ENCODE data around the gene ARL4A. TPM values are rescaled to one million over a fixed set of nuclear protein-coding genes. Genes with fewer than 3 reads are reported as not detected.

Gene ARL4A
- polyA plus RNA-seq, 1 donor (not counting 4 experiments of a cell fraction or from before 2014, with no cell fraction given) = 17.1 TPM

DNA sequence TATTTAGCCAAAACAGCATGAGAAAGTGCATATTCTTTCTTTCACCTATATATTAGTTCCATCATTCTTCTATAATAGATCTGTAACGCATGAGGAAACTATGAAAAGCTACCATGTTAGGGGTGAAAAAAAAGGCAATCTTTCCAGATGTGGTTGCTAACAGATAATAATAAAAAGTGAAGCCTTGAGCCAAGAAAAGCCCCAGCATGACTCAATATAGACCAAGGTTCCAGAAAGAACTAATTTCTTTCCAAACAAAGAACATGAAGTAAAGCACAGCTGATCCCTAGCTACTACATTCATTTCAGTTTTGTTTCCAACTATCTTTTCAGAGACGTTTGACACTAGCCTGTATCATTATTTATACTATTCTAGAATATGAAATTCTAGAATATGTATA is 16.4 kb downstream of the ARL4A start:
- no peak for DNase-seq (ENCODE audit: low read depth, low spot score)

DNA sequence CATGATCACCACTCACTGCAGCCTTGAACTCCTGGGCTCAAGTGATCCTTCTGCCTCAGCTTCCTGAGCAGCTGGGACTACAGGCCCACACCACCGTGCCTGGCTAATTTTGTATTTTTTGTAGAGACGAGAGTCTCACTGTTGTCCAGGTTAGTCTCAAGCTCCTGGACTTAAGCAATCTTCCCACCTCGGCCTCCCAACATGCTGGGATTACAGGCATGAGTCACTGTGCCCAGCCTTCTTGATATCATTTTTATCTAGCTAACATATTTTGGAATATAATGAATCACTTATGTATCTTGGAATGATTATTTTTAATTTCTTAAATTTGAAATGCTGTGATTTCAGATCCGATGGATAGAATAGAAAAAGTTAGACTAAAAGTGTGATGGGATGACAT is 18.4 kb downstream of the ARL4A start:
- Histone ChIP-seq H2AFZ (ENCODE audit: control insufficient read depth, low read length) (no peak overlapping the region), H3K27ac (ENCODE audit: control insufficient read depth, insufficient read depth, low read length) (no peak overlapping the region), H3K9me3 (ENCODE audit: control insufficient read depth, low read depth, low read length) (no peaks in the 10 kb centered on the region), H3K9me1 (ENCODE audit: control insufficient read depth, extremely low read depth, insufficient read depth, low read length) (no peaks in the 10 kb centered on the region), H3K4me1 (ENCODE audit: control insufficient read depth, extremely low read depth, insufficient read depth, low read length) (peaks cover 29% of the 10 kb centered on the region), H3K9ac (ENCODE audit: control insufficient read depth, extremely low read depth, insufficient read depth, low read length) (no peak overlapping the region), H3K27me3 (ENCODE audit: control insufficient read depth, extremely low read depth, insufficient read depth, low read length) (no peaks in the 10 kb centered on the region), H3K4me2 (ENCODE audit: control insufficient read depth, extremely low read depth, insufficient read depth, low read depth, low read length) (no peak overlapping the region), H4K20me1 (ENCODE audit: control insufficient read depth, extremely low read depth, insufficient read depth, low read length) (no peaks in the 10 kb centered on the region), H3K36me3 (ENCODE audit: control insufficient read depth in 2 of 2, extremely low read depth in 1 of 2, insufficient read depth in 2 of 2, low read length in 2 of 2) (no peaks in the 10 kb centered on the region), H3K4me3 (ENCODE audit: control insufficient read depth in 2 of 3, extremely low read depth in 1 of 3, insufficient read depth in 2 of 3, low read depth in 1 of 3, low read length in 3 of 3) (no peak overlapping the region), H3K79me2 (ENCODE audit: control insufficient read depth, insufficient read depth, low read length) (no peaks in the 10 kb centered on the region)
- TF ChIP-seq EZH2 (IDR thresholded peaks at IDR 0.05; ENCODE audit: low read length) = no peak
- TF ChIP-seq, protein P1, sequence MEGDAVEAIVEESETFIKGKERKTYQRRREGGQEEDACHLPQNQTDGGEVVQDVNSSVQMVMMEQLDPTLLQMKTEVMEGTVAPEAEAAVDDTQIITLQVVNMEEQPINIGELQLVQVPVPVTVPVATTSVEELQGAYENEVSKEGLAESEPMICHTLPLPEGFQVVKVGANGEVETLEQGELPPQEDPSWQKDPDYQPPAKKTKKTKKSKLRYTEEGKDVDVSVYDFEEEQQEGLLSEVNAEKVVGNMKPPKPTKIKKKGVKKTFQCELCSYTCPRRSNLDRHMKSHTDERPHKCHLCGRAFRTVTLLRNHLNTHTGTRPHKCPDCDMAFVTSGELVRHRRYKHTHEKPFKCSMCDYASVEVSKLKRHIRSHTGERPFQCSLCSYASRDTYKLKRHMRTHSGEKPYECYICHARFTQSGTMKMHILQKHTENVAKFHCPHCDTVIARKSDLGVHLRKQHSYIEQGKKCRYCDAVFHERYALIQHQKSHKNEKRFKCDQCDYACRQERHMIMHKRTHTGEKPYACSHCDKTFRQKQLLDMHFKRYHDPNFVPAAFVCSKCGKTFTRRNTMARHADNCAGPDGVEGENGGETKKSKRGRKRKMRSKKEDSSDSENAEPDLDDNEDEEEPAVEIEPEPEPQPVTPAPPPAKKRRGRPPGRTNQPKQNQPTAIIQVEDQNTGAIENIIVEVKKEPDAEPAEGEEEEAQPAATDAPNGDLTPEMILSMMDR (optimal IDR thresholded peaks at IDR 0.05 in 1 of 3, IDR thresholded peaks at IDR 0.05 in 1 of 3, conservative IDR thresholded peaks at IDR 0.05 in 1 of 3; ENCODE audit: extremely low read depth in 1 of 3, insufficient read depth in 2 of 3, low read length in 3 of 3) = no peak
- dilution Hi-C loops (cut with MboI; ENCODE audit: extremely low pct_ligation_motif_present, low sequenced_read_pairs) = no loop called here
- no peak for DNase-seq (ENCODE audit: low read depth, low spot score)
- FAIRE-seq = no peak

More for the DNA sequence above, 16.4 kb downstream of the ARL4A start:
- Histone ChIP-seq H3K9me3 (ENCODE audit: control insufficient read depth, low read depth, low read length) (no peaks in the 10 kb centered on the region), H3K9ac (ENCODE audit: control insufficient read depth, extremely low read depth, insufficient read depth, low read length) (no peak overlapping the region), H2AFZ (ENCODE audit: control insufficient read depth, low read length) (no peak overlapping the region), H3K4me3 (ENCODE audit: control insufficient read depth in 2 of 3, extremely low read depth in 1 of 3, insufficient read depth in 2 of 3, low read depth in 1 of 3, low read length in 3 of 3) (no peak overlapping the region), H3K27ac (ENCODE audit: control insufficient read depth, insufficient read depth, low read length) (no peak overlapping the region), H4K20me1 (ENCODE audit: control insufficient read depth, extremely low read depth, insufficient read depth, low read length) (no peaks in the 10 kb centered on the region), H3K4me2 (ENCODE audit: control insufficient read depth, extremely low read depth, insufficient read depth, low read depth, low read length) (no peak overlapping the region), H3K9me1 (ENCODE audit: control insufficient read depth, extremely low read depth, insufficient read depth, low read length) (no peaks in the 10 kb centered on the region), H3K4me1 (ENCODE audit: control insufficient read depth, extremely low read depth, insufficient read depth, low read length) (peaks cover 19% of the 10 kb centered on the region), H3K36me3 (ENCODE audit: control insufficient read depth in 2 of 2, extremely low read depth in 1 of 2, insufficient read depth in 2 of 2, low read length in 2 of 2) (no peaks in the 10 kb centered on the region), H3K79me2 (ENCODE audit: control insufficient read depth, insufficient read depth, low read length) (no peaks in the 10 kb centered on the region), H3K27me3 (ENCODE audit: control insufficient read depth, extremely low read depth, insufficient read depth, low read length) (no peaks in the 10 kb centered on the region)
- no peak for TF ChIP-seq EZH2 (IDR thresholded peaks at IDR 0.05; ENCODE audit: low read length)
- TF ChIP-seq, protein P1 (optimal IDR thresholded peaks at IDR 0.05 in 1 of 3, IDR thresholded peaks at IDR 0.05 in 1 of 3, conservative IDR thresholded peaks at IDR 0.05 in 1 of 3; ENCODE audit: extremely low read depth in 1 of 3, insufficient read depth in 2 of 3, low read length in 3 of 3) = no peak
- dilution Hi-C loops (cut with MboI; ENCODE audit: extremely low pct_ligation_motif_present, low sequenced_read_pairs) = no loop called here
- no peak for FAIRE-seq

Measured in keratinocyte (primary cell).